Neutrophil (primary cell): ENCODE measurements around the gene MKX.

ENCODE experiments used
- H3K27ac ChIP-seq: fragments of 200-600 bp; sonication (generic); 2 replicates; pipeline ENCODE4 v1.5.1; 2016; ENCODE audit warnings: mild to moderate bottlenecking, moderate library complexity
- H3K27me3 ChIP-seq: fragments of 200-600 bp; sonication (generic); 2 replicates; pipeline ENCODE4 v1.6.0; 2016; ENCODE audit warnings: mild to moderate bottlenecking
- H3K36me3 ChIP-seq: fragments of 200-600 bp; sonication (generic); 2 replicates; pipeline ENCODE4 v1.5.1; 2017
- H3K4me1 ChIP-seq, 2 experiments: fragments of 200-600 bp in 1 of 2; sonication (generic) in 1 of 2; 1 replicate in 1 of 2; 2 replicates in 1 of 2; pipeline versions ENCODE4 v1.5.1 to v1.6.1; 2013 to 2016; ENCODE audit warnings: low read depth in 1 of 2, low read length in 1 of 2, mild to moderate bottlenecking in 1 of 2, moderate library complexity in 1 of 2; ENCODE audit not compliant: control insufficient read depth in 1 of 2, insufficient read depth in 1 of 2
- H3K4me3 ChIP-seq, 2 experiments: fragments of 200-600 bp in 1 of 2; sonication (generic) in 1 of 2; 1 replicate in 1 of 2; 2 replicates in 1 of 2; pipeline ENCODE4 v1.5.1; 2013 to 2016; ENCODE audit warnings: low read depth in 1 of 2, low read length in 1 of 2, mild to moderate bottlenecking in 1 of 2, moderate library complexity in 1 of 2
- H3K9me3 ChIP-seq: fragments of 200-600 bp; sonication (generic); 2 replicates; pipeline ENCODE4 v1.5.1; 2016
- TF ChIP-seq, protein P1 (sequence below): fragments of 200-600 bp; sonication (generic); IDR thresholded peaks from 2 replicates; pipeline ENCODE4 v1.5.1; 2016; ENCODE audit warnings: antibody characterized with exemption

The MKX gene

DNA sequence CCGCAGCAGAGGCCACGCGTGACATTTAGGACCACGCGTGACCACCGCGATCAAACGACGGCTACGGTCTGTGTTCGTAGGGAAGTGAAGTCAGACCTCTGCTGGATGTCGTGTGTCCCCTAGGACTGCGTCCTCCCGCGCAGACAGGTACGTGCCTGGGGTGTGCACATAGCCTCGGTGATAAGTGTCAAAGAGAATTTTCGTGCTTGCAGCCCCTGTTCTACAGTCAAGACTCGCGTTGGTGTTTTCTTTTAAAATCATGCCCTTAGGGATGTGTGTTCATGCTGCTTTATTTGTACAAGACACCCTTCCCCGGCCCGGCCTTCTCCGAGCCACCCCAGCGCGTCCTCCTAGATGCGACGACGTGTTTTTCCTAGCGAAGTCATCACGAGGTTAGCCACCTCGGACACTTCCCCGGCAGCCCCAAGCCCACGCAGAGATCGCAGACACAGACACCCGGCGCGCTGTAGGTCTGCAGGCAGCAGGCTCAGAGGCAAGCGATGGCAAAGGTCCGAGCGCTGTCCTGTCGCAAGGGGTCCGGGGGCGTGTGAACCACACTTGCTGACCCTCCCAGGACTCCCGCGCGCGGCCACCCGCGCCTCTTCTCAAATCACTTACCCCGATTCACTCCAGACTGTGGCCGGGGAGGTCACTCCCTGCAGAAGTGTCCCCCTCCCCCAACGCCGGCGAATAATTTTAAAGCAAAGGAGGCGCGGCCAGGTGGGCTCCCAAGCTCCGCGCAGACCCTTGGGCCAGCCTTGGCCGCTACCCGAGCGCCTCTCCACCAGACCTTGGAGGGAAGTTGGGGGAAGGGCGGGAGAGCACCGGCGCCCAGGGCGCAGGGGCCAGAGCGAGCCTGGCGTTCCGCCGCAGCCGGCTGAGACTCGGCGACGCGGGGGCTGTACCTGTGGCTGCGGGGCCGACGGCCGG is 552 bp downstream of the MKX start:
- Histone ChIP-seq H3K36me3 (no peaks in the 10 kb centered on the region), H3K4me1 (peaks cover 55 to 62% of the 10 kb centered on the region in 2 experiments), H3K9me3 (no peaks in the 10 kb centered on the region), H3K27ac (no peak overlapping the region), H3K4me3 (peak overlapping the region; percentile 6 to 74), H3K27me3 (peaks cover 100% of the 10 kb centered on the region)
- TF ChIP-seq, protein P1, sequence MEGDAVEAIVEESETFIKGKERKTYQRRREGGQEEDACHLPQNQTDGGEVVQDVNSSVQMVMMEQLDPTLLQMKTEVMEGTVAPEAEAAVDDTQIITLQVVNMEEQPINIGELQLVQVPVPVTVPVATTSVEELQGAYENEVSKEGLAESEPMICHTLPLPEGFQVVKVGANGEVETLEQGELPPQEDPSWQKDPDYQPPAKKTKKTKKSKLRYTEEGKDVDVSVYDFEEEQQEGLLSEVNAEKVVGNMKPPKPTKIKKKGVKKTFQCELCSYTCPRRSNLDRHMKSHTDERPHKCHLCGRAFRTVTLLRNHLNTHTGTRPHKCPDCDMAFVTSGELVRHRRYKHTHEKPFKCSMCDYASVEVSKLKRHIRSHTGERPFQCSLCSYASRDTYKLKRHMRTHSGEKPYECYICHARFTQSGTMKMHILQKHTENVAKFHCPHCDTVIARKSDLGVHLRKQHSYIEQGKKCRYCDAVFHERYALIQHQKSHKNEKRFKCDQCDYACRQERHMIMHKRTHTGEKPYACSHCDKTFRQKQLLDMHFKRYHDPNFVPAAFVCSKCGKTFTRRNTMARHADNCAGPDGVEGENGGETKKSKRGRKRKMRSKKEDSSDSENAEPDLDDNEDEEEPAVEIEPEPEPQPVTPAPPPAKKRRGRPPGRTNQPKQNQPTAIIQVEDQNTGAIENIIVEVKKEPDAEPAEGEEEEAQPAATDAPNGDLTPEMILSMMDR = no peak

GRCh38 chr10:27743877-27744801 is 1.5 kb downstream of the MKX start:
- Histone ChIP-seq H3K4me3 (peak overlapping the region; percentile 67 to 74), H3K9me3 (no peaks in the 10 kb centered on the region), H3K4me1 (peaks cover 55 to 62% of the 10 kb centered on the region in 2 experiments), H3K27me3 (peaks cover 100% of the 10 kb centered on the region), H3K36me3 (no peaks in the 10 kb centered on the region), H3K27ac (no peak overlapping the region)
- TF ChIP-seq, protein P1 = no peak

DNA sequence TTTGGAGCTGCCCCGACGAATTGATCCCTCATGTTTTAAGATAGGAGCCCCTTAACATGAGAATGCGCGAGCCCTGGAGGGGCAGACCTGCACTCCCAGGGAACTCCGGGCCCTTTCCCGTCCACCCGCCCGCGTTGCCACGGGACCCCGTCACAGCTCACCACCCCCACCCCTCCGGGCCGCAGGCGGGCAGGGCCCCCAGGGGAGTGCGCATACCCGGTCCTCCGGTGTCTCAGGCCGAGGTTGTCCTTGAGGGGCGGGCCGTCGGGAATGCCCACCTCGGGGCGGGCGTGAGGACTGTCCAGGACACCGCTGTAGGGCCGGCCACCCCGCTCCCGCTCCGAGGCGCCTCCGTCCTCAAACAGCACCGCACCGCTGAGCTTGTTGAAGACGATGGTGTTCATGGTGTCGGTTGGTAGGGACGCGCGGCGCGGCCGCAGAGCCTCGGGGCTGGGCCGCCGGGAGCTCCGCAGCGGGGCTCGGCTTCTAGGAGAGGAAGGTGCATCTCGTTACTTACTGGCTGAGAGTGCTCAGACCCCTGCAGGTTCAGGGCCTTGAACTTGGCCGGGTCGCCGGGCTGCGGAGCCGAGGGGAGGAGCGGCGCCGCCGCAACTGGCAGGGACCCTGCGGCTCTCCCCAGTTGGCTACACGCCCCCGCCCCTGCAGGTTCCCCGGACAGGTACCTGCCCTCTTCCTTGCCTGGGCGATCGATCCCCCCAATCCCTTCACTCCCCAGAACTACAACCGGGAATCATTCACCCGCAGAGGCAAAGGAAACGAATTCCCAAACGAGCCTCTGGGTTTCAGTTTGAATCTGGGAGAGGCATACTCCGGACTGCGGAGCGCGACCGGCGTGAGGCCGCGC is 2.4 kb downstream of the MKX start:
- Histone ChIP-seq H3K36me3 (no peaks in the 10 kb centered on the region), H3K27ac (no peak overlapping the region), H3K9me3 (no peaks in the 10 kb centered on the region), H3K27me3 (peaks cover 96% of the 10 kb centered on the region), H3K4me3 (peak overlapping the region; percentile 67 to 74), H3K4me1 (peaks cover 55 to 62% of the 10 kb centered on the region in 2 experiments)
- TF ChIP-seq, protein P1 = no peak

GRCh38 chr10:27742195-27743011 is 3.2 kb downstream of the MKX start:
- Histone ChIP-seq H3K36me3 (no peaks in the 10 kb centered on the region), H3K9me3 (no peaks in the 10 kb centered on the region), H3K4me3 (peak overlapping the region; percentile 67 to 74), H3K4me1 (peaks cover 55 to 62% of the 10 kb centered on the region in 2 experiments), H3K27me3 (peaks cover 87% of the 10 kb centered on the region), H3K27ac (no peak overlapping the region)
- TF ChIP-seq, protein P1 = no peak
